ENCODE results near the gene TUBB4A. TPM values are rescaled to one million over a fixed set of nuclear protein-coding genes. Genes with fewer than 3 reads are reported as not detected.

TUBB4A gene
- total RNA-seq, 1 donor from 2014 or later, result 13.5 TPM

DNA sequence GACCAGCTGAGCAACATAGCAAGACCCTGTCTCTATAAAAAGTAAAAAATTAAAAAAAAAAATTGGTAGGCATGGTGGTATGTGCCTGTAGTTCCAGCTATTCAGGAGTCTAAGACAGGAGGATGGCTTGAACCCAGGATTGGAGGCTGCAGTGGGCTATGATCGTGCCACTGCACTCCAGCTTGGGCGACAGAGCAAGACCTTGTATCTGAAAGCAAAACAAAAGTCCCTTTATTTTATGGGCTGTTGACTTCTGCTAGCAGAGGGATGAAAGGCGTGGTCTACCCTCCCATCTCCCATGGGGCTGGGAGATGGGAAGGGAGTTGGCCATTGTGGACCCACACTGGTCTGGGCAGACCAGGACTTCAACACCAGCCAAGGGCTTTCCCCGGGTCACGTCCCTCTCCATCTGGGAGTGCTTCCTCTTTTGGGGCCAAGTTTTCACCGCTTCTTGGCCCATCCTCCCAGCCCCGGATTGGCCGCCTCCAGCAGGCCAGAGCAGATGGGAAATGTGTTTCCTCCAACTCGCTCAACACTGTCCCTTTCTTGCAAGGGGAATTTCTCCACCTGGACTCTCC, 26.5 kb upstream of the TUBB4A start:
- no peak for DNase-seq (ENCODE audit: low spot score in 2 of 2, unreplicated experiment in 2 of 2)
- TF ChIP-seq CTCF (IDR thresholded peaks at IDR 0.05; ENCODE audit: unreplicated experiment), result no peak
- Mint-ChIP-seq H3K4me3 (no peak overlapping the region), H3K27ac (no peak overlapping the region), H3K4me1 (peaks cover 18% of the 10 kb centered on the region), H3K36me3 (no peaks in the 10 kb centered on the region), H3K9me3 (no peaks in the 10 kb centered on the region), H3K27me3 (ENCODE audit: low read depth) (peaks cover 41% of the 10 kb centered on the region)

- Mint-ChIP-seq H3K36me3 (no peaks in the 10 kb centered on the region), H3K4me3 (no peak overlapping the region), H3K4me1 (peaks cover 18% of the 10 kb centered on the region)
Observed at GRCh38 chr19:6527893-6528543, 25.9 kb upstream of the TUBB4A start.

GRCh38 chr19:6524311-6524710, 22.2 kb upstream of the TUBB4A start:
- no peak for DNase-seq (ENCODE audit: low spot score in 2 of 2, unreplicated experiment in 2 of 2)
- Mint-ChIP-seq H3K36me3 (no peaks in the 10 kb centered on the region), H3K9me3 (no peaks in the 10 kb centered on the region), H3K27ac (no peak overlapping the region), H3K4me3 (no peak overlapping the region), H3K27me3 (ENCODE audit: low read depth) (peaks cover 9% of the 10 kb centered on the region), H3K4me1 (peaks cover under 1% of the 10 kb centered on the region)
- TF ChIP-seq CTCF (IDR thresholded peaks at IDR 0.05; ENCODE audit: unreplicated experiment), result no peak

More at GRCh38 chr19:6527893-6528543, 25.9 kb upstream of the TUBB4A start:
- Mint-ChIP-seq H3K27me3 (ENCODE audit: low read depth) (peaks cover 39% of the 10 kb centered on the region), H3K9me3 (no peaks in the 10 kb centered on the region), H3K27ac (no peak overlapping the region)
- no peak for DNase-seq (ENCODE audit: low spot score in 2 of 2, unreplicated experiment in 2 of 2)
- TF ChIP-seq CTCF (IDR thresholded peaks at IDR 0.05; ENCODE audit: unreplicated experiment), result no peak

- Mint-ChIP-seq H3K36me3 (no peaks in the 10 kb centered on the region), H3K9me3 (no peaks in the 10 kb centered on the region), H3K4me3 (no peak overlapping the region), H3K27me3 (ENCODE audit: low read depth) (peaks cover 17% of the 10 kb centered on the region), H3K4me1 (no peaks in the 10 kb centered on the region), H3K27ac (no peak overlapping the region)
- no peak for TF ChIP-seq CTCF (IDR thresholded peaks at IDR 0.05; ENCODE audit: unreplicated experiment)
- no peak for DNase-seq (ENCODE audit: low spot score in 2 of 2, unreplicated experiment in 2 of 2)
Observed at GRCh38 chr19:6522712-6523111, 20.6 kb upstream of the TUBB4A start.

DNA sequence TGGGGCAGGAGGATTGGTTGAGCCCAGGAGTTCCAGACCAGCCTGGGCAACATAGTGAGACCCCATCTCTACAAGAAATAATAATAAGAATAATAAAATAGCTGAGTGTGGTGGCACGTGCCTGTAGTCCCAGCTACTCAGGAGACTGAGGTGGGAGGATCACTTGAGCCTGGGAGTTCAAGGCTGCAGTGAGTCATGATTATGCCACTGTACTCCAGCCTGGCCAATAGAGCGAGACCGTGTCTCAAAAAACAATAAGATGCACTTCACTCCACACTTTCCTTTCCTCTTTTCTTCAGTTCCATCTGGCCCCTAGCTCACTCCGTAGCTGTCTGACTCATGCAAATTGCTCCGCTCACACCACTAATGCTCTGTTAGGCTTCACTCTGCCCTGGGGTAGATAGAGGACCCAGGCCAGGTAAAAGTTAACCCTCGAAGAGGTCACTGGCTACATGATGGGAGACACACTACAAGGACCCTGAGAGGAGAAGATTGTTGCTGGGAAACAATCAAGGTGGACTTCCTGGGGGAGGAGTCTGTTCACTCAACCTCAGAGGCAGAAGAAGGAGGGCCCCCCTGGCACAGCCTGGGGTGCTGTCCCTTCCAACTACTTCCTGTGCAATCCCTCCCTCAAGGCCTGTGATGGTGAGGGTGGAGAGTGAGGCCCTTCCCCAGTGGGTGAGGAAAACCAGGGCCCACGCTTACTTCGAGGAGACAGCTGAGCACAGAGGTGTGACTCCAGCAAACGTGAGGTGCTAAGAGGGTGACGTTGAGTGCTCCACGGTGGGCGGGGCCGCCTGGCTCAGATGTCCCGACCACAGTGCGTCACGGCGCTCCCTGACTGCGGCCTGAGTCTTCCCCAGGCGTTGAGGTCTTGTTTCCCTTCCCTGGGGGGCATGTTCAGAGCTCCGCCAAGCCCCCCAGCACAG, 19.9 kb upstream of the TUBB4A start:
- TF ChIP-seq CTCF (IDR thresholded peaks at IDR 0.05; ENCODE audit: unreplicated experiment), result no peak
- Mint-ChIP-seq H3K4me3 (no peak overlapping the region), H3K9me3 (no peaks in the 10 kb centered on the region), H3K4me1 (peaks cover 3% of the 10 kb centered on the region), H3K27me3 (ENCODE audit: low read depth) (peaks cover 20% of the 10 kb centered on the region), H3K36me3 (no peaks in the 10 kb centered on the region), H3K27ac (no peak overlapping the region)
- DNase-seq (ENCODE audit: low spot score in 2 of 2, unreplicated experiment in 2 of 2), result no peak
